GM12891 (cell line): ENCODE data around the gene CFAP410.

Experiments used
- POLR2A ChIP-seq: IDR thresholded peaks from 2 replicates; pipeline ENCODE4 v1.6.1; 2011; ENCODE audit warnings: low read depth, low read length, control low read depth
- POLR2AphosphoS5 ChIP-seq: IDR thresholded peaks from 2 replicates; pipeline ENCODE4 v1.6.1; 2011; ENCODE audit warnings: low read depth, low read length, control low read depth
- TAF1 ChIP-seq: IDR thresholded peaks from 2 replicates; pipeline ENCODE4 v1.6.1; 2011; ENCODE audit warnings: low read depth, low read length, control low read depth

GRCh38 chr21:44326272-44326647 lies 12.9 kb downstream of the CFAP410 start:
- TF ChIP-seq POLR2A (no peak), TAF1 (no peak), POLR2AphosphoS5 (no peak)
